Measurements from ENCODE around the gene ROR2.

The ROR2 gene

GRCh38 chr9:91837981-91838731 is 111.9 kb downstream of the ROR2 start:
- DNase-seq: no peak

- DNase-seq: no peak
Measured at GRCh38 chr9:91836515-91836914, 113.5 kb downstream of the ROR2 start.

GRCh38 chr9:91835632-91836031 is 114.4 kb downstream of the ROR2 start:
- no peak for DNase-seq

GRCh38 chr9:91835216-91835615 is 114.8 kb downstream of the ROR2 start:
- no peak for DNase-seq

- DNase-seq: no peak
Measured at GRCh38 chr9:91834740-91835139, 115.3 kb downstream of the ROR2 start.

- DNase-seq: no peak
Measured at GRCh38 chr9:91833878-91834255, 116.2 kb downstream of the ROR2 start.

GRCh38 chr9:91833096-91833877 is 116.7 kb downstream of the ROR2 start:
- DNase-seq: no peak

- no peak for DNase-seq
Measured at GRCh38 chr9:91832322-91832721, 117.7 kb downstream of the ROR2 start.

- DNase-seq: no peak
Measured at GRCh38 chr9:91825866-91826265, 124.2 kb downstream of the ROR2 start.

GRCh38 chr9:91825422-91825821 is 124.6 kb downstream of the ROR2 start:
- DNase-seq: no peak

GRCh38 chr9:91824601-91825305 is 125.3 kb downstream of the ROR2 start:
- no peak for DNase-seq

- DNase-seq: no peak
Measured at GRCh38 chr9:91824151-91824550, 125.9 kb downstream of the ROR2 start.

GRCh38 chr9:91820949-91821880 is 128.8 kb downstream of the ROR2 start:
- no peak for DNase-seq

GRCh38 chr9:91820126-91820750 is 129.8 kb downstream of the ROR2 start:
- DNase-seq: no peak

GRCh38 chr9:91818647-91819403 is 131.2 kb downstream of the ROR2 start:
- DNase-seq: no peak

- DNase-seq: no peak
Measured at GRCh38 chr9:91818225-91818585, 131.8 kb downstream of the ROR2 start.

- no peak for DNase-seq
Measured at GRCh38 chr9:91817493-91818224, 132.4 kb downstream of the ROR2 start.

- DNase-seq: no peak
Measured at GRCh38 chr9:91817106-91817492, 132.9 kb downstream of the ROR2 start.

GRCh38 chr9:91816356-91816755 is 133.7 kb downstream of the ROR2 start:
- no peak for DNase-seq

GRCh38 chr9:91815896-91816295 is 134.1 kb downstream of the ROR2 start:
- DNase-seq: no peak

GRCh38 chr9:91814753-91815152 is 135.3 kb downstream of the ROR2 start:
- DNase-seq: no peak

Data from activated effector memory CD4-positive, alpha-beta T cell treated with Interleukin-2 at 50 U/mL for 16 hours (primary cell).